Common myeloid progenitor, CD34-positive (primary cell): ENCODE measurements around the gene FXYD1. TPM values are rescaled to one million over a fixed set of nuclear protein-coding genes. Genes with fewer than 3 reads are reported as not detected.

ENCODE experiments used
- CTCF ChIA-PET: fragments of 350-600 bp; sonication (Branson Sonifier 250); formaldehyde crosslinking; loops from one replicate; lab custom pipeline; 2021; ENCODE audit warnings: antibody characterized with exemption; lab: Charles Lee
- POLR2A ChIA-PET: fragments of 350-600 bp; sonication (Branson Sonifier 250); formaldehyde crosslinking; loops from one replicate; lab custom pipeline; 2021; ENCODE audit warnings: antibody characterized with exemption; lab: Charles Lee
- DNase-seq, 3 donors: peaks; one replicate each; pipeline versions ENCODE4 v3.0.0 to v3.0.0-alpha.2; 2013
- H3K27ac ChIP-seq, 2 experiments: 1 replicate in 1 of 2; 2 replicates in 1 of 2; pipeline ENCODE4 v1.7.0; 2013; ENCODE audit warnings: inconsistent platforms in 2 of 2, low read length in 2 of 2, mild to moderate bottlenecking in 2 of 2, low read depth in 1 of 2, moderate library complexity in 1 of 2; ENCODE audit not compliant: severe bottlenecking in 2 of 2, insufficient read depth in 1 of 2, poor library complexity in 1 of 2
- H3K27me3 ChIP-seq, 5 experiments: replicated peaks in 2 of 5; 1 replicate in 3 of 5; 2 replicates in 2 of 5; pipeline versions ENCODE4 v1.6.1 to v1.7.0; 2013; ENCODE audit warnings: low read length in 4 of 5, mild to moderate bottlenecking in 2 of 5, moderate library complexity in 2 of 5, inconsistent platforms in 1 of 5; ENCODE audit not compliant: insufficient read depth in 5 of 5, control insufficient read depth in 4 of 5
- H3K36me3 ChIP-seq, 4 experiments: 1 replicate in 2 of 4; 2 replicates in 2 of 4; pipeline versions ENCODE4 v1.6.1 to v1.7.0; 2013; ENCODE audit warnings: low read length in 3 of 4, control low read depth in 1 of 4, mild to moderate bottlenecking in 1 of 4; ENCODE audit not compliant: control insufficient read depth in 4 of 4, insufficient read depth in 4 of 4
- H3K4me1 ChIP-seq, 4 experiments: 1 replicate in 3 of 4; 2 replicates in 1 of 4; pipeline versions ENCODE4 v1.6.1 to v1.7.1; 2013; ENCODE audit warnings: low read length in 3 of 4, mild to moderate bottlenecking in 3 of 4, control low read depth in 1 of 4, inconsistent platforms in 1 of 4, moderate library complexity in 1 of 4; ENCODE audit not compliant: control insufficient read depth in 4 of 4, insufficient read depth in 4 of 4; ENCODE audit errors: control extremely low read depth in 1 of 4
- H3K4me3 ChIP-seq, 7 experiments: 1 replicate in 4 of 7; 2 replicates in 3 of 7; pipeline versions ENCODE4 v1.5.1 to v1.7.0; 2013; ENCODE audit warnings: mild to moderate bottlenecking in 7 of 7, low read length in 6 of 7, moderate library complexity in 6 of 7, inconsistent platforms in 2 of 7, low read depth in 2 of 7, control low read depth in 1 of 7; ENCODE audit not compliant: insufficient read depth in 4 of 7, control insufficient read depth in 1 of 7; ENCODE audit errors: extremely low read depth in 1 of 7
- H3K9me3 ChIP-seq, 5 experiments: 1 replicate in 4 of 5; 2 replicates in 1 of 5; pipeline versions ENCODE4 v1.6.1 to v1.7.1; 2013; ENCODE audit warnings: low read length in 4 of 5, mild to moderate bottlenecking in 2 of 5, inconsistent platforms in 1 of 5, low read depth in 1 of 5, moderate library complexity in 1 of 5; ENCODE audit not compliant: control insufficient read depth in 4 of 5, insufficient read depth in 2 of 5; ENCODE audit errors: control extremely low read depth in 1 of 5
- WGBS: methylation state at CpG from one replicate; pipeline ENCODE4 v1.1.5; 2013; ENCODE audit not compliant: insufficient coverage; 5-methylcytosine and 5-hydroxymethylcytosine counted together
- polyA plus RNA-seq: library from polyadenylated mRNA; unstranded; fragments of 120-200 nt; gene quantifications from one replicate; pipeline ENCODE4 v1.2.1, GENCODE V29; 2013

The FXYD1 gene
- not detected for polyA plus RNA-seq

DNA sequence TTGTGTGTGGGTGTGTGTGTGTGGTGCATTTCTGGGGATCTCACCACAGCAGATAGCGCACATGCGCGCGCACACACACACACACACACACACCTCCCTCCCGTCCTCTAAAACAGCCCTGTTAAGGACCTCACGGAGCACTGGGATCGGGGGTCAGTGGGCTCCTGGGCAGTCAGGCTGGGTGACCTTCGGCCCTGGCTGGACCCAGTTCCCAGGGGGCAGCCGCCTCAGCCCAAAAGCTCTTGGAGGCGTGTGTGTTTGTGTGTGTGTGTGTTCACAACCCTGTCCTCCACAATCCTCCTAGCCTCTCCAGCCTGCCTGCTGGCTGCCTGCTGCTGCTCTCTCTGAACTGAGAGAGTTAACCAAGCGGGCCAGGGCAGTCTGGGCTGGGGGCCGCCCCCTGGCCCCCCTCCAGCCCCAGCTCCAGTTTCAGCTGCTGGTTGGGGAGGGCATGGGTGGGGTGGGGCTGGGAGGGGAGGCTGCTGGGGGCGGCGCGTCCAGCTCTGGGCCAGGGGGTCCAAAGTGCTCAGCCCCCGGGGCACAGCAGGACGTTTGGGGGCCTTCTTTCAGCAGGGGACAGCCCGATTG is at the start of gene FXYD1:
FXYD1 (plus strand) TSS at position 520 of the 588 bp plus-strand sequence. CDS start 1,256 bp downstream, outside the sequence.
- no peak within 1 kb of the TSS for H3K27ac ChIP-seq
- POLR2A ChIA-PET: no interaction called here
- WGBS: 98% methylated on average over 6 of the region's 18 CpGs
- no peak within 1 kb of the TSS for H3K4me3 ChIP-seq
- no peaks in the 10 kb centered on the region for H3K9me3 ChIP-seq
- no peak for DNase-seq
- H3K36me3 ChIP-seq: no peaks in the 10 kb centered on the region
- peaks cover 0 to 16% (median 10%) of the 10 kb centered on the region in 5 experiments for H3K27me3 ChIP-seq
- peaks cover 0 to 29% (median 25%) of the 10 kb centered on the region in 4 experiments for H3K4me1 ChIP-seq
- CTCF ChIA-PET: interaction anchor here (1.1 to 5.7 kb wide), 6 partner anchors 15 to 94 kb away, joined by 3 to 39 read pairs (median 8); no protein-coding TSS in a partner anchor

DNA sequence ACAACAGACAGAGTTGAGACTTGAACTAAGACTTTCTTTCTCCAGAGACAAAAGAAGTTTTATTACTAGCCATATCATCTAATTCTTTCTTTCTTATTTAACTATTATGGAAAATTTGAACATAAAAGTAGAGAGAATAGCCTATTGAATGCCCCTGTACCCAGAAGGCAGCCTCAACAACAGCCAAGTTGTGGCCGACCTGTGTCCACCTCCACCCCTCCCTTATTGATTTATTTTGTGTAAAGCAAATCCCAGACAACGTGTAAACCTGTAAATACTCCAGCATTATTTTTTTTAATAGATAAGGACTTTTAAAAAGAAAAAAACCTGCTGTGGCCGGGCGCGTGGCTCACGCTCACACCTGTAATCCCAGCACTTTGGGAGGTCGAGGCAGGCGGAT is 49.1 kb upstream of the FXYD1 start:
- ChIA-PET POLR2A (no interaction called here), CTCF (interaction anchor here (0.7 to 2.7 kb wide), 6 partner anchors 10 to 46 kb away, joined by 3 to 14 read pairs (median 8); partner anchors contain the start of gene FXYD3)
- Histone ChIP-seq H3K9me3 (no peaks in the 10 kb centered on the region), H3K27me3 (peaks cover 0 to 2% (median 0%) of the 10 kb centered on the region in 5 experiments), H3K4me1 (peaks cover 0 to 13% (median 8%) of the 10 kb centered on the region in 4 experiments), H3K4me3 (no peak overlapping the region), H3K27ac (no peak overlapping the region), H3K36me3 (no peaks in the 10 kb centered on the region)
- no CpG with 5 or more reads among the region's 8 CpGs for WGBS
- DNase-seq: no peak

DNA sequence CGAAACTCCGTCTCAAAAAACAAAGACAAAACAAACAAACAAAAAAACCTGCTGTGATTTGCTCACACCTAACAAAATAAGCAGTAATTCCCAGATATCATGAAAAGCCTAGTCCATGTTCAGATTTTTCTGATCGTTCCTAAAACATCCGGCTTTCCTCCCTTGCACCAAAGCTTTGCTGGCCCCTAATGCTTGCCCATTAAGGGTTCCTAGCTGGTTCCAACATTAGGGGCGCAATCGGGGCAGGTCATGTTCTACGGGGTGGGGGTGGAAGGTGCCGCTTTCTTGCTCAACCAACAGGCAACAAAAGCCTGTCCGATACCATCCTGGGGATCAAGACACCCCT is 48.5 kb upstream of the FXYD1 start:
- 20% methylated on average over 1 of the region's 9 CpGs for WGBS
- DNase-seq: no peak

DNA sequence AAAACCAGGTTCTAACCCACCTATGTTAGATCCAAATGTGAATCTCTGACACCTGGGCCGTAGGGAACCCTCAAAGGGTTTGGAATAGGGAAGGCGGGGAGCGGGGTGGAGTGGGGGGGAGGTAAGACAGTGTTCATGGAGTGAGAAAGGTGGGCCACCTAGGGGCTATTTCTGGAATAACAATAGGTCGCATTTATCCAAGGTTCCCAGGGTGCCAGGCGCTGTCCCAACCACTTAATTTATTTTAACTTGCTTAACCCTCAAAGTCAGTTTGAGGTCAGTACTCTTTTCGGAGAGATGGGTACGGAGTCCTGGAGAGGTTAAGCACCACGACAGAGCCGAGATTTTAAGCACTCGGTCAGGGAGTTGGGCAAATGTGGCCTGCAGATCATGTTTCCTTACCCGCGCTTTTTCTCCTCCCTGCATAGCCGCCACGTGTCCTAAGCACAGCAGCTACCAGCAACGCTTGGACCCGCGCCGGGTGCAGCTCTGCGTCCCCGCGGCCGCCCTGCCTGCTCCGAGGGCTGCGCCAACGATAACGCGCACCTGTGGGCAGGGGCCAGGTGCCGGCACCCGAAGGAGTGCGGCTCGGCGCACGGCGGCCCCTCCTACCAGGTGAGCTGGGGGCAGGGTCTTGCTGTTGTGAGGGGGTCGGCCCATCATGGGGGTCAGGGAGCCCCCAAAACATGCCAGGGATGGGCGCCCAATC is 48.0 kb upstream of the FXYD1 start:
- H3K27me3 ChIP-seq: peaks cover 0 to 2% (median 0%) of the 10 kb centered on the region in 5 experiments
- H3K4me3 ChIP-seq: peak overlapping the region in 1 of 7 experiments; percentile 17
- ChIA-PET CTCF (interaction anchor here (0.6 to 2.7 kb wide), 16 partner anchors 9 to 73 kb away, joined by 3 to 14 read pairs (median 6); partner anchors contain the start of gene LGI4), POLR2A (no interaction called here)
- H3K9me3 ChIP-seq: no peaks in the 10 kb centered on the region
- no peak overlapping the region for H3K27ac ChIP-seq
- H3K36me3 ChIP-seq: no peaks in the 10 kb centered on the region
- peaks cover 0 to 11% (median 8%) of the 10 kb centered on the region in 4 experiments for H3K4me1 ChIP-seq
- 3% methylated on average over 15 of the region's 36 CpGs for WGBS
- peak; percentile 62 to 73 (median 68) for DNase-seq

More for the DNA sequence above, 48.5 kb upstream of the FXYD1 start:
- H3K27ac ChIP-seq: no peak overlapping the region
- H3K4me1 ChIP-seq: peaks cover 0 to 13% (median 8%) of the 10 kb centered on the region in 4 experiments
- ChIA-PET CTCF (interaction anchor here (0.6 to 2.7 kb wide), 8 partner anchors 10 to 72 kb away, joined by 3 to 14 read pairs (median 4); partner anchors contain the start of gene FXYD3), POLR2A (no interaction called here)
- H3K36me3 ChIP-seq: no peaks in the 10 kb centered on the region
- peak overlapping the region in 1 of 7 experiments; percentile 17 for H3K4me3 ChIP-seq
- H3K27me3 ChIP-seq: peaks cover 0 to 2% (median 0%) of the 10 kb centered on the region in 5 experiments
- H3K9me3 ChIP-seq: no peaks in the 10 kb centered on the region

DNA sequence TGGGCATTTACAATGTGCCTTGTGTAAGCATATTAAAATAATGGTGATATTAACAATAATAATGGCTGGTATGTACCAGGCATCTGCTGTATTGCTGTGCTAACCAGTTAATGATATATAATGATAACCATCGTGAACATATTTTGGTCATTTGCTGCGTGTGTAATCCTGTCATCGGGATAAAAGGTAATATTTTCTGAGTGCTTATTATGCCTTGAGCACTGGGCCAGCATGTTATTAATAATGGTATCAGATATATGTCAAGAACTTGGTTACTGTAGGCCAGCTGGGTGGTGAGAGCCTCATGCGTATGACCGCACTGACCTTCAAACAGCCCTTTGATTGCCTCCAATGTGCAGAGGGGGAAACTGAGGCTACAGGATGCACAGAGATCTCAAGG is 45.2 kb upstream of the FXYD1 start:
- Histone ChIP-seq H3K4me1 (peaks cover 0 to 10% (median 7%) of the 10 kb centered on the region in 4 experiments), H3K4me3 (no peak overlapping the region), H3K36me3 (no peaks in the 10 kb centered on the region), H3K9me3 (no peaks in the 10 kb centered on the region), H3K27me3 (peaks cover 0 to 2% (median 0%) of the 10 kb centered on the region in 5 experiments), H3K27ac (no peak overlapping the region)
- ChIA-PET POLR2A (interaction anchor here (0.7 kb wide), 1 partner anchor 9 kb away, joined by 4 read pairs; no protein-coding TSS in a partner anchor), CTCF (interaction anchor here (1.0 to 1.6 kb wide), 5 partner anchors 19 to 126 kb away, joined by 3 to 7 read pairs (median 4); no protein-coding TSS in a partner anchor)
- WGBS: 100% methylated on average over 5 of the region's 5 CpGs
- no peak for DNase-seq

DNA sequence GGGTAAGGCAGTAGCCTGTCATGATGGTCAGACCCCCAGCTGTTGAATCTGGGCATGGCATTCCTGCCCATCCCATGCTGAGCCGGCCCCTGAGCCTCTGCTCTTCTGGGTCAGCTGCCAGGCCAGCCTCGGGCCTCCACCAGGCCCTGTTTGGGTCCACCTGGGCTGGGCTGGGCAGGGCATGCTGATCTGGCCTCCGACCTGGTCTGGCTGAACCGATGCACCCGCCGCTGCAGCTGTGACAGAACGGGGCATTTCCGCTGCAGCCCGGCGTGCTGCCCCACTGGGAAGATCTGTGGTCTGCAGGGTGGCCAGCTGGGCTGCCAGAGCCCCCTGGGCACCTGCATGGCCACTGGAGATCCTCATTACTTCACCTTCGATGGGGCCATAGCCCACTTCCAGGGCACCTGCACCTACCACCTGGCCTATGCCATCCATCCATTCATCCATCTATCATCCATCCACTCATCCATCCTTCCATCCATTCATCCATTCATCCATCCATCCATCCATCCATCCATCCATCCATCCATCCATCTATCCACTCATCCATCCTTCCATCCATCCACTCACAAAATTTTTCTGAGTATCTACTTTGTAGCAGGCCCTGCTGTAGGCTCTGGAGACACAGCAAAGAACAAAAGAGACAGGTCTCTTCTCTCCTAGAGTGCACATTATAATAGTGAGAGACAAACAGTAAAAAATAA is 44.5 kb upstream of the FXYD1 start:
- Histone ChIP-seq H3K36me3 (no peaks in the 10 kb centered on the region), H3K4me1 (peaks cover 0 to 9% (median 5%) of the 10 kb centered on the region in 4 experiments), H3K9me3 (no peaks in the 10 kb centered on the region), H3K27me3 (peaks cover 0 to 2% (median 0%) of the 10 kb centered on the region in 5 experiments), H3K4me3 (no peak overlapping the region), H3K27ac (no peak overlapping the region)
- WGBS: 97% methylated on average over 10 of the region's 11 CpGs
- ChIA-PET CTCF (interaction anchor here (1.0 to 1.6 kb wide), 3 partner anchors 20 to 49 kb away, joined by 3 to 7 read pairs (median 4); no protein-coding TSS in a partner anchor), POLR2A (interaction anchor here (0.7 kb wide), 1 partner anchor 8 kb away, joined by 4 read pairs; no protein-coding TSS in a partner anchor)
- no peak for DNase-seq
